HEK293 (cell line): ENCODE data around the gene ANAPC5.

Experiments used
- CTCF ChIA-PET: fragments of 350-600 bp; formaldehyde crosslinking; extraction: SDS; loops from one replicate; lab custom pipeline; 2021; ENCODE audit warnings: antibody characterized with exemption; lab: Yijun Ruan, JAX
- POLR2A ChIA-PET: fragments of 300-600 bp; formaldehyde crosslinking; extraction: SDS; loops from one replicate; lab custom pipeline; 2020; ENCODE audit warnings: antibody characterized with exemption, inconsistent platforms; lab: Yijun Ruan, JAX
- H3K27ac ChIP-seq: fragments of 200-500 bp; sonication (Bioruptor generic); 2 replicates; pipeline ENCODE4 v1.5.1; 2014; ENCODE audit warnings: low read depth, low read length, control low read depth, inconsistent platforms; ENCODE audit errors: extremely low read depth
- H3K36me3 ChIP-seq, 2 experiments: fragments of 200-500 bp in 1 of 2; sonication (Bioruptor generic) in 1 of 2; 1 replicate in 1 of 2; 2 replicates in 1 of 2; pipeline ENCODE4 v1.5.1; 2014 to 2017; ENCODE audit warnings: inconsistent platforms in 2 of 2, low read length in 2 of 2; ENCODE audit not compliant: control insufficient read depth in 2 of 2, insufficient read depth in 1 of 2
- H3K4me1 ChIP-seq: fragments of 200-500 bp; sonication (Bioruptor generic); 2 replicates; pipeline ENCODE4 v1.5.1; 2014; ENCODE audit warnings: mild to moderate bottlenecking, low read length, inconsistent platforms; ENCODE audit not compliant: control insufficient read depth, insufficient read depth
- H3K4me3 ChIP-seq: 2 replicates; pipeline ENCODE4 v1.5.1; 2011; ENCODE audit warnings: low read depth, mild to moderate bottlenecking, control low read depth, low read length, moderate library complexity
- H3K9me3 ChIP-seq: fragments of 200-500 bp; sonication (Bioruptor generic); 2 replicates; pipeline ENCODE4 v1.5.1; 2014; ENCODE audit warnings: low read depth, low read length, inconsistent platforms; ENCODE audit not compliant: control insufficient read depth, insufficient read depth
- BCL11A ChIP-seq: fragments of 450-650 bp; formaldehyde crosslinking; IDR thresholded peaks from 2 replicates; pipeline ENCODE4 v1.5.1; 2016; ENCODE audit warnings: low read depth, missing biosample characterization, missing genetic modification characterization
- SCRT2 ChIP-seq: fragments of 450-650 bp; formaldehyde crosslinking; IDR thresholded peaks from 2 replicates; pipeline ENCODE4 v1.5.1; 2016; ENCODE audit warnings: missing biosample characterization, missing genetic modification characterization
- WT1 ChIP-seq: fragments of 450-650 bp; formaldehyde crosslinking; IDR thresholded peaks from 2 replicates; pipeline ENCODE4 v1.5.1; 2016; ENCODE audit warnings: missing biosample characterization, missing genetic modification characterization
- ZFP41 ChIP-seq: fragments of 450-650 bp; formaldehyde crosslinking; IDR thresholded peaks from 2 replicates; pipeline ENCODE4 v1.5.1; 2016; ENCODE audit warnings: missing biosample characterization, missing genetic modification characterization, borderline replicate concordance
- ZNF146 ChIP-seq: fragments of 450-650 bp; formaldehyde crosslinking; IDR thresholded peaks from 2 replicates; pipeline ENCODE4 v1.5.1; 2016; ENCODE audit warnings: missing biosample characterization, missing genetic modification characterization
- ZNF2 ChIP-seq: fragments of 450-650 bp; formaldehyde crosslinking; IDR thresholded peaks from 2 replicates; pipeline ENCODE4 v1.5.1; 2016; ENCODE audit warnings: missing biosample characterization, missing genetic modification characterization
- ZNF221 ChIP-seq: fragments of 450-650 bp; formaldehyde crosslinking; IDR thresholded peaks from 2 replicates; pipeline ENCODE4 v1.5.1; 2017; ENCODE audit warnings: missing biosample characterization, missing genetic modification characterization, borderline replicate concordance
- ZNF248 ChIP-seq: fragments of 450-650 bp; formaldehyde crosslinking; IDR thresholded peaks from 2 replicates; pipeline ENCODE4 v1.5.1; 2017; ENCODE audit warnings: missing biosample characterization, missing genetic modification characterization
- ZNF266 ChIP-seq: fragments of 450-650 bp; formaldehyde crosslinking; IDR thresholded peaks from 2 replicates; pipeline ENCODE4 v1.5.1; 2016; ENCODE audit warnings: missing biosample characterization, missing genetic modification characterization, low read depth
- ZNF354C ChIP-seq: fragments of 450-650 bp; formaldehyde crosslinking; IDR thresholded peaks from 2 replicates; pipeline ENCODE4 v1.5.1; 2016; ENCODE audit warnings: missing biosample characterization, missing genetic modification characterization, low read depth, borderline replicate concordance
- ZNF610 ChIP-seq: fragments of 450-650 bp; formaldehyde crosslinking; IDR thresholded peaks from 2 replicates; pipeline ENCODE4 v1.5.1; 2016; ENCODE audit warnings: missing biosample characterization, missing genetic modification characterization, borderline replicate concordance
- ZNF792 ChIP-seq: fragments of 450-650 bp; formaldehyde crosslinking; IDR thresholded peaks from 2 replicates; pipeline ENCODE4 v1.5.1; 2016; ENCODE audit warnings: missing biosample characterization, missing genetic modification characterization
- TF ChIP-seq, protein P1 (sequence below): fragments of 450-650 bp; formaldehyde crosslinking; IDR thresholded peaks from 2 replicates; pipeline ENCODE4 v1.5.1; 2016; ENCODE audit warnings: missing biosample characterization, missing genetic modification characterization
- TF ChIP-seq, protein P2 (sequence below): fragments of 450-650 bp; formaldehyde crosslinking; IDR thresholded peaks from 2 replicates; pipeline ENCODE4 v1.5.1; 2016; ENCODE audit warnings: missing biosample characterization, missing genetic modification characterization
- TF ChIP-seq, protein P3 (sequence below): fragments of 450-650 bp; IDR thresholded peaks from 2 replicates; pipeline ENCODE4 v1.5.1; 2018; ENCODE audit warnings: missing biosample characterization, mild to moderate bottlenecking, missing genetic modification characterization
- TF ChIP-seq, protein P4 (sequence below): fragments of 450-650 bp; formaldehyde crosslinking; IDR thresholded peaks from 2 replicates; pipeline ENCODE4 v1.5.1; 2016; ENCODE audit warnings: missing biosample characterization, missing genetic modification characterization
- TF ChIP-seq, protein P5 (sequence below): fragments of 450-650 bp; formaldehyde crosslinking; IDR thresholded peaks from 2 replicates; pipeline ENCODE4 v1.5.1; 2016; ENCODE audit warnings: missing biosample characterization, missing genetic modification characterization
- TF ChIP-seq, protein P6 (sequence below): fragments of 450-650 bp; formaldehyde crosslinking; IDR thresholded peaks from 2 replicates; pipeline ENCODE4 v1.5.1; 2017; ENCODE audit warnings: missing biosample characterization, missing genetic modification characterization

ANAPC5 gene

DNA sequence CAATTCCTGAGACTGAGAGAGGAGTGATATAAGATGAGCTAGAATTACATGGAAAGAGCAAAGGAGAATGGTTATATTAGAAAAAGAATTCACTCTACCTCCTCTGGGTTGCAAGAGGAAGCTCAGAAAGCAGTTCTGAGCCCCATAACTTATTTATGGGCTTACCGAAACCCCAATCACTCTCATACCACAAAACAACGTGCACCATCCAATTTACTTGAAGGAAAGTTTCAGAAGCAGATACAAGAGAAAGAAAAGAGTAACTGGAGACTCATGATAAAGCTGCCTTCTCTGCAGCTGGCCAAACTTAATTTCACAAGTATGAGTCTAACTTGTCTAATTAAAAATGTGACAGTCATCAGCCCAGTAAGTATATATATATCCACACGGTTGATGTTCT lies 28.3 kb downstream of the ANAPC5 start (continued):
- TF ChIP-seq, protein P1, sequence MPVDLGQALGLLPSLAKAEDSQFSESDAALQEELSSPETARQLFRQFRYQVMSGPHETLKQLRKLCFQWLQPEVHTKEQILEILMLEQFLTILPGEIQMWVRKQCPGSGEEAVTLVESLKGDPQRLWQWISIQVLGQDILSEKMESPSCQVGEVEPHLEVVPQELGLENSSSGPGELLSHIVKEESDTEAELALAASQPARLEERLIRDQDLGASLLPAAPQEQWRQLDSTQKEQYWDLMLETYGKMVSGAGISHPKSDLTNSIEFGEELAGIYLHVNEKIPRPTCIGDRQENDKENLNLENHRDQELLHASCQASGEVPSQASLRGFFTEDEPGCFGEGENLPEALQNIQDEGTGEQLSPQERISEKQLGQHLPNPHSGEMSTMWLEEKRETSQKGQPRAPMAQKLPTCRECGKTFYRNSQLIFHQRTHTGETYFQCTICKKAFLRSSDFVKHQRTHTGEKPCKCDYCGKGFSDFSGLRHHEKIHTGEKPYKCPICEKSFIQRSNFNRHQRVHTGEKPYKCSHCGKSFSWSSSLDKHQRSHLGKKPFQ: no peak
- TF ChIP-seq, protein P2, sequence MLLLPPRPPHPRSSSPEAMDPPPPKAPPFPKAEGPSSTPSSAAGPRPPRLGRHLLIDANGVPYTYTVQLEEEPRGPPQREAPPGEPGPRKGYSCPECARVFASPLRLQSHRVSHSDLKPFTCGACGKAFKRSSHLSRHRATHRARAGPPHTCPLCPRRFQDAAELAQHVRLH (tag by site-specific recombination): no peak
- TF ChIP-seq BCL11A (tag by site-specific recombination) (no peak), ZNF2 (tag by site-specific recombination) (no peak)

DNA sequence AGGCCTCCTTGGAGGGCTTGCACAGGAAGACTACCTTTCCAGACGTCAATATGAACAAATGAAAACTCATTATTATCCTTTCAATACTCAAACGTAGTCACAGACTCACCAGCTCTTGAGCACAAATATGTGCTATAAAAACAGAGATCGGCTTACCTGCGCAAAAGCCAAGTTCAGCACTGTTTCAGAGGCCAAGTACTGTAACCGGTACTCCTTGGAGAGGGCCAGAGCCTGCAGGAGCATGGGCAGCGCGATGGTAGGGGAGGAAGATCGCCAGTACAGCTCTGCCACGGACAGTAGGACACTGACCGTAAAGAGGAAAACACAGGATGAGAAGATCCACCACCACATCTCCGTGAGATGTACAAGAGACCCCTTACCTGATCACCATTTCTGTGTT lies 34.1 kb downstream of the ANAPC5 start:
- TF ChIP-seq, protein P3, sequence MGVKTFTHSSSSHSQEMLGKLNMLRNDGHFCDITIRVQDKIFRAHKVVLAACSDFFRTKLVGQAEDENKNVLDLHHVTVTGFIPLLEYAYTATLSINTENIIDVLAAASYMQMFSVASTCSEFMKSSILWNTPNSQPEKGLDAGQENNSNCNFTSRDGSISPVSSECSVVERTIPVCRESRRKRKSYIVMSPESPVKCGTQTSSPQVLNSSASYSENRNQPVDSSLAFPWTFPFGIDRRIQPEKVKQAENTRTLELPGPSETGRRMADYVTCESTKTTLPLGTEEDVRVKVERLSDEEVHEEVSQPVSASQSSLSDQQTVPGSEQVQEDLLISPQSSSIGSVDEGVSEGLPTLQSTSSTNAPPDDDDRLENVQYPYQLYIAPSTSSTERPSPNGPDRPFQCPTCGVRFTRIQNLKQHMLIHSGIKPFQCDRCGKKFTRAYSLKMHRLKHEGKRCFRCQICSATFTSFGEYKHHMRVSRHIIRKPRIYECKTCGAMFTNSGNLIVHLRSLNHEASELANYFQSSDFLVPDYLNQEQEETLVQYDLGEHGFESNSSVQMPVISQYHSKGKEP (tag by site-specific recombination): no peak
- TF ChIP-seq, protein P4, sequence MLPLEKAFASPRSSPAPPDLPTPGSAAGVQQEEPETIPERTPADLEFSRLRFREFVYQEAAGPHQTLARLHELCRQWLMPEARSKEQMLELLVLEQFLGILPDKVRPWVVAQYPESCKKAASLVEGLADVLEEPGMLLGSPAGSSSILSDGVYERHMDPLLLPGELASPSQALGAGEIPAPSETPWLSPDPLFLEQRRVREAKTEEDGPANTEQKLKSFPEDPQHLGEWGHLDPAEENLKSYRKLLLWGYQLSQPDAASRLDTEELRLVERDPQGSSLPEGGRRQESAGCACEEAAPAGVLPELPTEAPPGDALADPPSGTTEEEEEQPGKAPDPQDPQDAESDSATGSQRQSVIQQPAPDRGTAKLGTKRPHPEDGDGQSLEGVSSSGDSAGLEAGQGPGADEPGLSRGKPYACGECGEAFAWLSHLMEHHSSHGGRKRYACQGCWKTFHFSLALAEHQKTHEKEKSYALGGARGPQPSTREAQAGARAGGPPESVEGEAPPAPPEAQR (tag by site-specific recombination): no peak
- TF ChIP-seq ZNF266 (tag by site-specific recombination) (no peak), ZNF354C (no peak), BCL11A (tag by site-specific recombination) (no peak), ZNF610 (tag by site-specific recombination) (no peak), ZNF146 (tag by site-specific recombination) (no peak), SCRT2 (tag by site-specific recombination) (no peak), ZFP41 (tag by site-specific recombination) (no peak), ZNF792 (no peak), WT1 (no peak), ZNF221 (tag by site-specific recombination) (no peak), ZNF248 (tag by site-specific recombination) (no peak)
- TF ChIP-seq, protein P5, sequence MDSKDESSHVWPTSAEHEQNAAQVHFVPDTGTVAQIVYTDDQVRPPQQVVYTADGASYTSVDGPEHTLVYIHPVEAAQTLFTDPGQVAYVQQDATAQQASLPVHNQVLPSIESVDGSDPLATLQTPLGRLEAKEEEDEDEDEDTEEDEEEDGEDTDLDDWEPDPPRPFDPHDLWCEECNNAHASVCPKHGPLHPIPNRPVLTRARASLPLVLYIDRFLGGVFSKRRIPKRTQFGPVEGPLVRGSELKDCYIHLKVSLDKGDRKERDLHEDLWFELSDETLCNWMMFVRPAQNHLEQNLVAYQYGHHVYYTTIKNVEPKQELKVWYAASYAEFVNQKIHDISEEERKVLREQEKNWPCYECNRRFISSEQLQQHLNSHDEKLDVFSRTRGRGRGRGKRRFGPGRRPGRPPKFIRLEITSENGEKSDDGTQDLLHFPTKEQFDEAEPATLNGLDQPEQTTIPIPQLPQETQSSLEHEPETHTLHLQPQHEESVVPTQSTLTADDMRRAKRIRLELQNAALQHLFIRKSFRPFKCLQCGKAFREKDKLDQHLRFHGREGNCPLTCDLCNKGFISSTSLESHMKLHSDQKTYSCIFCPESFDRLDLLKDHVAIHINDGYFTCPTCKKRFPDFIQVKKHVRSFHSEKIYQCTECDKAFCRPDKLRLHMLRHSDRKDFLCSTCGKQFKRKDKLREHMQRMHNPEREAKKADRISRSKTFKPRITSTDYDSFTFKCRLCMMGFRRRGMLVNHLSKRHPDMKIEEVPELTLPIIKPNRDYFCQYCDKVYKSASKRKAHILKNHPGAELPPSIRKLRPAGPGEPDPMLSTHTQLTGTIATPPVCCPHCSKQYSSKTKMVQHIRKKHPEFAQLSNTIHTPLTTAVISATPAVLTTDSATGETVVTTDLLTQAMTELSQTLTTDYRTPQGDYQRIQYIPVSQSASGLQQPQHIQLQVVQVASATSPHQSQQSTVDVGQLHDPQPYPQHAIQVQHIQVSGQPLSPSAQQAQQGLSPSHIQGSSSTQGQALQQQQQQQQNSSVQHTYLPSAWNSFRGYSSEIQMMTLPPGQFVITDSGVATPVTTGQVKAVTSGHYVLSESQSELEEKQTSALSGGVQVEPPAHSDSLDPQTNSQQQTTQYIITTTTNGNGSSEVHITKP: no peak
- TF ChIP-seq, protein P6, sequence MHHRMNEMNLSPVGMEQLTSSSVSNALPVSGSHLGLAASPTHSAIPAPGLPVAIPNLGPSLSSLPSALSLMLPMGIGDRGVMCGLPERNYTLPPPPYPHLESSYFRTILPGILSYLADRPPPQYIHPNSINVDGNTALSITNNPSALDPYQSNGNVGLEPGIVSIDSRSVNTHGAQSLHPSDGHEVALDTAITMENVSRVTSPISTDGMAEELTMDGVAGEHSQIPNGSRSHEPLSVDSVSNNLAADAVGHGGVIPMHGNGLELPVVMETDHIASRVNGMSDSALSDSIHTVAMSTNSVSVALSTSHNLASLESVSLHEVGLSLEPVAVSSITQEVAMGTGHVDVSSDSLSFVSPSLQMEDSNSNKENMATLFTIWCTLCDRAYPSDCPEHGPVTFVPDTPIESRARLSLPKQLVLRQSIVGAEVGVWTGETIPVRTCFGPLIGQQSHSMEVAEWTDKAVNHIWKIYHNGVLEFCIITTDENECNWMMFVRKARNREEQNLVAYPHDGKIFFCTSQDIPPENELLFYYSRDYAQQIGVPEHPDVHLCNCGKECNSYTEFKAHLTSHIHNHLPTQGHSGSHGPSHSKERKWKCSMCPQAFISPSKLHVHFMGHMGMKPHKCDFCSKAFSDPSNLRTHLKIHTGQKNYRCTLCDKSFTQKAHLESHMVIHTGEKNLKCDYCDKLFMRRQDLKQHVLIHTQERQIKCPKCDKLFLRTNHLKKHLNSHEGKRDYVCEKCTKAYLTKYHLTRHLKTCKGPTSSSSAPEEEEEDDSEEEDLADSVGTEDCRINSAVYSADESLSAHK (tag by site-specific recombination): no peak
- ChIA-PET CTCF (interaction anchor here (4.4 kb wide), 1 partner anchor 16 kb away, joined by 19 read pairs; no protein-coding TSS in a partner anchor), POLR2A (no interaction called here)
- H3K4me1 ChIP-seq: no peaks in the 10 kb centered on the region
- H3K36me3 ChIP-seq: peaks cover 52 to 61% of the 10 kb centered on the region in 2 experiments
- no peaks in the 10 kb centered on the region for H3K9me3 ChIP-seq
- H3K4me3 ChIP-seq: no peak overlapping the region
- no peak overlapping the region for H3K27ac ChIP-seq
